GM18951 (cell line): Measurements from ENCODE around the gene GSG1L.

Experiments used
- POLR2A ChIP-seq: IDR thresholded peaks from 4 replicates; pipeline ENCODE4 v1.6.1; 2011; ENCODE audit warnings: mild to moderate bottlenecking; ENCODE audit not compliant: insufficient read length, insufficient read depth; ENCODE audit errors: extremely low read depth
- in situ Hi-C: fragments of 300-500 bp; cut with MboI; formaldehyde crosslinking; loops from one replicate; pipeline ENCODE4 v1.12.0; 2022; ENCODE audit warnings: low sequenced_read_pairs, mixed read lengths, inconsistent platforms; ENCODE audit not compliant: unreplicated experiment

GSG1L gene

DNA sequence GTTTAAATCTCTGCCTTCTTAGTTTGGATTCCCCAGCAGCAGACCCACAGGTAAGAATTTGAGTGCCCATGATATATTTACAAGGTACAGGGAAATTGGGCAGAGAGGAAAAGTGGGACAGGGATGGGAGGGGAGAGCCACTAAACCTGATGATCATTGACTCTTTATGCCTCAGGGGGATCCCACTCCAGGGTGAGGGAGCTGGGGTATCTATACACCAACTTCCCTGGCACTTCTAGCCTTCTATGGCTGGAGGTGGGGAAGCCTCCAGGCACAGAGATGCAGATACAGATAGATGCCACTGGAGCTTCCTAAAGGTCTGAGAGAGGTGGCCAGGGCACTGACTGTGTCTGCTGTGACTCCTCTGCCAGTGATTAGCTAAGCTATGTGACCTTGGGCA is 257.1 kb downstream of the GSG1L start:
- no peak for TF ChIP-seq POLR2A
- in situ Hi-C loops = no loop called here

DNA sequence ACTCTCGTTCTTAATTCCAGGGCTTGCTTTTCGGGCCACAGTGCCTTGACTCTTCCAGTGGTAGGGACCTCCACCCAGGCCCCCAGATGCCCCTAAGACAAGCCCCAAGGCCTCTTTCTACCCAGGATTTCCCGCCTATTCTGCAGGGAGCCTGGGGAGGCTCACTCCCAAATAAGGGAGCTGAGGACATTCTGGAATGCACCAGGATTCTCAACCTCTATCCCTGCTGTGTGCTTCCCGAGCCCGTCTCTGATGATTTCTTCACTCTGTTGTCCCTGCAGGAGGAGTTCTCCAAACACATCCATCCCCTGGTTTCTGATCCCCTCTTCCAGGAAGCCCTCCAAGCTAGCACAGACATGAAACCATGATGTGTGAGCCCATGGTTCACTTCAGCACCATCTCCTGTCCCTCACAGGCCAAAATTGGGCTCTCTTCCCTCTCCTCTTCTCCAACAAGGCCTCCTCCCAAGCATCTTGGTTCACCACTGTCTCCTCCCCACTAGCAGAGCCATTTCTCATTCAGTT is 257.6 kb downstream of the GSG1L start:
- no peak for TF ChIP-seq POLR2A
- in situ Hi-C loops = no loop called here

DNA sequence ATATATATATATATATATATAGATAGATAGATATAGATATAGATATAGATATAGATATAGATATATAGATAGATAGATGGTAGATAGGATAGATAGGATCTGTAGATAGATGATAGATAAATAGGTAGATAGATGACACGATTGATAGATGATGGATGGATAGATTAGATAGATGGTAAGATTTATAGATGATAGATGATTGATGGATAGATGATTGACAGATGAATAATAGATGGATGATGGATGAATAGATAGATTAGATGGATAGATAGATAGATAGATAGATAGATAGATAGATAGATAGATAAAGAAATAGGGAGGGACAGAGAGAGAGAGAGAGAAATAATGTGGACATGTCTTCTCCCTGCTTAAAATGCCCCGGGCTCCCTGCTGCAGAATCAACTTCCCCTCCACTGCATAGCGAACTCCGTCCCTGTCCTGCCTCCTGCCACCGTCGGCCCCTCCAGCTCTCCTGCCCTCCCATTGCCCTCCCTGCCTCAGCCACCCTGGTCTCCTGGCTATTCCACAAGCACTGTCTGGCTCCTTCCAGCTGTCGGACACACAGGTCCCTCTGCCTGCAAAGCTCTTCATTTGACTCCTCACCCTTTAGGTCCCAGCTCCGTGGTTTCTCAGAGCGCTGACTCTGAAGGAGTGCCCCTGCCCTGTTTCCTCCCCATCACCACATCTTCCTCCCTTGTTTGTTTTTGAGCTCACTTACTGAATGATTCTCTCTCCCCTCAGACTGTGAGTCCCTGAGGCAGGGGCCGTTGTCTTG is 259.6 kb downstream of the GSG1L start:
- in situ Hi-C loops = no loop called here
- no peak for TF ChIP-seq POLR2A

DNA sequence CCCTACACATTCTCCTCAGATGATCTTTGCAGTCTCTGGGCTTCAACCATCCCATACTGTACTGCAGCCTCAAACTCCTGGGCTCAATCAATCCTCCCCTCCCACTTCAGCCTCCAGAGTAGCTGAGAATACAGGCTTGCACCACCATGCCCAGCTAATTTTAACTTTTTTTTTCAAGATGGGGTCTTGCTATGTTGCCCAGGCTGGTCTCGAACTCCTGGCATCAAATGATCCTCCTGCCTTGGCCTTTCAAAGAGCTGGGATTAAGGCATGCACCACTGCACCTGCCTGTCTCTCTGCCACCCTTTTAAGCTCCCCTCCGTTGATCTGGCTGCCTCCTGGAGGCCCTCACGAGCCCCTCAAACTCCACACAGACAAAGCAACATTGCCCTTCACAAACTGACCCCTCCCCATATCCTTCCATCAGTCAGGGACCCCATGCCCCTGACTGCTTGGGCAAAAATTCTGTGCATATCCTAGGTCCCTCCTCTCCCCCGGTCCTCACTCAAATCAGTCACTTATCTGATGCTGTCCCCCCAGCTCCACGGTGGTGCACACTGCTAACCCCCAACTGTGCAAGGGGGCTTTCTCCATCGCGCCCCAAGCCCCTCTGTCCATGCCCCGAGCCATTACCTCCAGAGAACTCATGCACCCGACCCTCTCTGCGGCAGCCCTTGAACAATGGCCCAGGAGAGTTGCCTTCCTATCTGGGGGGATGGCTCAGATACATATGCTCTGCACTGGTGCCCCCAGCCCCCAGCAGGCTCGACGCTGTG is 260.7 kb downstream of the GSG1L start:
- in situ Hi-C loops = no loop called here
- no peak for TF ChIP-seq POLR2A

DNA sequence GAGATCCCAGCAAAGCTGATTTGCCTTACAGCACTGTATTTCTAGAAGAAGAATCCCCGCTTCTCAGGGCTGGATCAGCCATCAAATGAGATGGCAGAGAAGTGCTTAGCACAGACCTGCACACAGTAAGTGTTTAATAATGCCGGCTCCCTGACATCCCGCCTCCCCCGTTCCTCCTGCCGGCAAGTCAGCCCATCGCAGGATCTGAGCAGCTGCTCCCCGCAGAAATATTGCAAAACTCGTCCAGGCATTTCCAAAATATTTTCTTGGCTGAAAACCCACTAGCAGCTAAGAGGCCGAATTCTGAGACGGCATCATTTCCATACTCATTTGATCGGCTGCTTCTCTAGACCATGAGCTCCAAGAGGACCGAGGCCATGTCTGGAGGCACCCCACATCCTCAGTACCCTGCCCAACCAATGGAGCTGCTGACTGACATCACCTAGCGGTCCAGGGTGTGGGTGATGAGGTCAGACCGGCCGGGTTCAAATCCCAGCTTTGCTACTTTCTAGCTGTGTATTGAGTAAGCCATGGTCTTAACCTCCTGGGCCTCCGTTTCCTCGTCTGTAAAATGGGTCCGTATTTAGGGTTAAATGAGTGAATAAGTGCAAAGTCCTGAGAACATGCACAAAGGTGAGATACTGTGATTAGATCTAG is 262.1 kb downstream of the GSG1L start:
- no peak for TF ChIP-seq POLR2A
- in situ Hi-C loops = no loop called here

DNA sequence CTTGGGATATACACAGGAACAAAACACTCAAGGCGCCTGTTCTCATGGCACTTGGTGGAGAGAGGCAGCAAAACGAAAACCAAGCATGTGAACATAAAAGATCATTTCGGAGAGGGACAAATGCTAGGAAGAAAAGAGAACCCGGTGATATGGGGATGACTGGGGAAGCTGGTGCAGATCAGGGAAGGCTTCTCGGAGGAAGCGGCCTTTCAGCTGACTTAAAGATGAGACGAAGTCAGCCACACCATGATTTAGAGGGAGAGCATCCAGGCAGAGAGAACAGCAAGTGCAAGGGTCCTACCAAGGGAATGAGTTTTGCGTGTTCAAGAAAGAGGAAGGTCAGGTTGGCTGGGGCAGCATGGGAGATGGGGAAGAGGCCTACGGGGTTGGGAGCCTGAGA is 262.7 kb downstream of the GSG1L start:
- no peak for TF ChIP-seq POLR2A
- in situ Hi-C loops = no loop called here

DNA sequence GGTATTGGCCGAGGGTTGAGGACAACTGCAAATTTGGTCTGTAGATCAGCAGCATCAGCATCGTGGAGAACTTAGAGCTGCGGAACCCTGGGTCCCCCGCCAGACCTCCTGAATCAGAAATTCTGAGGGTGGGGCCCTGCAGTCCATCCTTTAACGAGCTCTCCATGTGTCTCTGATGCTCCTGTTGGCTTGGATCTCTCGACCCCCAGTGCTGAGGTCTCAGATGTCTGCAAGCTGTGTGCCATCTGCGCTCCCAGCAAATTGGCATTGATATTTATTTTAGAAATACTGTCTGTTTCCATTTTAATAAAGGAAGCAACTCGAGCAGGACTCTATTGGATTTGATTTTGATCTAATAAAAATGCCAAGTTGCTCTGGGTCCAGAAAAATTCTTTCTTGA is 263.6 kb downstream of the GSG1L start:
- in situ Hi-C loops = no loop called here

DNA sequence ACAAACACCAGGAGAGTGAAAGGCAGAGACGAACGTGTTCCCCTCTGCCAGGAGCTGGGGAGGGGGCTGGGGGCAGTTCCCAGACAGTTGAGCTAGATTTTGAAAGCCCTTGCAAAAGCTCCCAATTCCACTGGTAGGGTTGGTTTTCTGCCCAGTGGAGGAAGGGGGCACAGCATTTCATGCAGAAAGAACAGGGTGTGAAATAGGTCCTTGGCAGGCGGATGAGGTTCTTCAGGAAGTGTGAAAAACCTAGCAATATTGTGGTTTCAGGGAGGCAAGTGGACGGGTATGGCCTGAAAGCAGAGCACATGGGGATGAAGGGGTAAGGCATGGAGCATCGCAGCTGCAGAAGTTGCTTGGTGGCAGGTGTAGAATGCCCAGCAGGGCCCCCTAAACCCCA is 265.3 kb downstream of the GSG1L start:
- in situ Hi-C loops = no loop called here
- no peak for TF ChIP-seq POLR2A

More for the DNA sequence above, 263.6 kb downstream of the GSG1L start:
- TF ChIP-seq POLR2A = no peak

DNA sequence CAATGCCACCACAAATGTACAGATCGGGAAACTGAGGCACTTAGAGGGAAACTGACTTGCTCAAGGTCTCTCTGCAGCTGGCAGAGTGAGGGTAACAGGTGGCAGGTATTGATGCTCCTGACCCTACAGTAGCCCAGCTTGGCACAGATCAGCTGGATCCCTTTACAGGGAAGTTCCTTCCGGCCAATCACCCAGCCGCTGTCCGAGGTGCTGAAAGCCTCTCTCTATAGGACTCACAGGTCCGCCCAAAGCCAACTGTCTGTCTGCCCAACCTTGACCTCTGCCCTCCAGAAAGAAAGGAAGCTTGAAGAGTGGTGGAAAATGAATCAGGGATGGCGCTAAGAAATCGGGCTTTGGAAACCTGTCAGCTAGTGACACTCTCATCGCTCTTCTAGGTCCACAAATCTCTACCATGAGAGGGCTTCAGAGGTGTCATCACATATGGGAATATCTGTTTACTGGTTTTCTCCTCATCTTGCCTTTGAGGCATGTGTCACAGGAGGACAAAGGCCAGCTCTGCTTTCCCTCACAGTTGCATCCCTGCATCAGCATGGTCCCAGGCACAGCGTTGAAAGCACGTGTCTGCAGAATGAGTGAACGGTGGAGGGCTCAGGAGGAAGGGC is 267.4 kb downstream of the GSG1L start:
- in situ Hi-C loops = no loop called here
- no peak for TF ChIP-seq POLR2A

DNA sequence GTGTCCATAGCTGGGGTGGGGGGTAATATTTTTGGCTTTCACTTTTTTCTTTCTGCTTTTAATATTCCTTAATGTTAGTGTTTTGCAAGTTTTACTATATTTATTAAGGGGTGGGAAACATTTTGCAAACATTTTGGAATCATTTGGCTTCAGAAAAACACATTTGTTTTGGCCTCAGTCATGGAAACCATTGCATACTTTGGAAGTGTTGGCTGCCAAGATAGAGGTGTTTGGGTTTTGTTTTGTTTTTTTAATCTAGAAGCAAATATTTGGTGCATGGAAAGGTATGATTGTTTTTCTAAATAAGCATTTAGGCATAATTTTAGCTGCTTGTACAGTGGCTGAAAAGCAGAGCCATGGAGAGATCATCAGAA is 270.3 kb downstream of the GSG1L start:
- no peak for TF ChIP-seq POLR2A
- in situ Hi-C loops = no loop called here

DNA sequence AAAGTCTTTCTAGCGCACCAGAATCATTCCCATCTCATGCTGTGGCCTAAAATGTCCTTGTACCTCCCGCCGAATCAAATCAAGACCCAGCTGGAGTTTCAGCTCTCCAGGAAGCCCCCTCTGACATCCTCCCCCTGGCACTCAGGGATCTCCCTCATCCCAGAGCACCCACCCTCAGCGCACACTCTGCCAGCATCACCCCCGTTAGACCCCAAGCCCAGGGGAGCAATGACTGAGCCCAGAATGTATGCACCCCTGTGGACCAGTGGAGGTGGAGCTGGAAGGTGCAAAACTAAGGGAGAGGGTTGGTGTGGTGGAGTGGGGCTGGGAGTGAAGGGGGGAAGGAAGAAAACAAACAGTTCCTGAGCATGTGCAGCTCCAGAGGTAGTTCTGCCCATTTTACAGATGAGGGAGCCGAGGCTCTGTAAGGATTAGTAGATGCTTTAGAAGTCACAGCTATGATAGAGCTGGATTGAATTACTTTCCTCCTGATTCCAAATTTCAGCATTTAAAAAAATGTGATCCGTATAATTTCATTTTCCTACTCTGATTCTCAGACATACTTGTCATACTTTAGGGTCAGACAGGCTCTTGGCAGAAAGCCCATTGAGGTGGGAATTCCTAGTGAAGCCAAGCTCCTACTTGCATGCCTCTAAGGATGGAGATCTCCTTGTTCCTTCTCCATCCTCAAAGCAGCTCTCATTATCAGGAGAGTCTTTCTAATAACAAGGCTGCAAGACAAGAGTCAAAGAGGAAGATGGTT is 270.8 kb downstream of the GSG1L start:
- in situ Hi-C loops = no loop called here
- TF ChIP-seq POLR2A = no peak

DNA sequence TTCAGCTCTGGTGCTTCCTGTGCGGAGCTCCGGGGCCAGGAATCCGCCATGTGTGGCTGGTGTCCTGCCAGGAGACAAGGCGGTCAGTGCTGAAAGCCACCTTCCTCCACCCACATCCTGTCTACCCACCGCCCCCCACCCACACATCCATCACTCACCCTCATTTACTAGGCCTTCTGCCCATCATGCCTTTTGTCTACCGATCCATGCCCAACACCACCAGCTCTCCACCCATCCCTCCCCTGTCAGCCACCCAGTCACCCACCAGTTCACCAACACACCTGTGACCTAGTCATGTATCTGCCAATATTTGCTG is 272.2 kb downstream of the GSG1L start:
- TF ChIP-seq POLR2A = no peak
- in situ Hi-C loops = no loop called here

DNA sequence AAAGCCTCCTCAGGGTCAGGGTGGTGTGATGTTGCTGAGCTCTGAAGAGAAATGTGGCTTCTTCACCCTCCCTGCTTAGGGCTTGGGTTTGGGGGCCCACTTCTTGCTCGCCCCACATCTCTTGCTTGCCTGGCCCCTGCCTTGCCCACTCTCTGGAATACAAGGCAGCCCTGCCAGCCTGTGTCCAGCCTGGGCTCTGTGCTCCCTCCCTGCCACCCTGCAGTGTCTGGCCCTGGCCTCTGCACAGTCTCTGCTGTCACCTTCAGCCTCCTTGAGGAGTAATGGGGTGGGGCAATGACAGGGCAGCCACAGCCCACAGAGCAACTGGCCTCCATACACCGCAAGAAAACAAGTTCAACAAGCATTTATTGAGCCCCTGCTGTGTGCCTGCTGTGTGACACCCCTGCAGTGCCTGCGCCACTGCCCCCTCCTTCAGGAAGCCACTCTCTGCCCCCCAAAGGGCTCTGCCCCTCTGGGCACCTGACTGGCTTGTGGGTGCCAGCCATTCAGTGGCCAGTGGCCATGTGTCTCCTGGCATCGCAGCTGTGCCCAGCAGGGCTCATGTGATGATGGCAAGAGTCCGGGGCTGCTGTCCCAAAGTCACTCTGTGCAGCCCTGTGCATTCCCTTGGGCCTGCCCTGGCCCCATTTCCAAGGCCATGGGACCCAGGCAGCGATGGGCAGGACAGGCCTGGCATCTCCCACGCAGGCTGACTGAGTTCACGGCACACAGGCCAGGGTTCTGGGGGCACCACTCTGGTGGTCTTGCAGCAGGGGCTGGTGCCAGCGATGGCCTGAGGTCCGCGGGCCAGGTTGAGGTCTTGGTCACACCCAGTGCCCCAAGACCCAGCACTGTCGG is 272.7 kb downstream of the GSG1L start:
- TF ChIP-seq POLR2A = no peak
- in situ Hi-C loops = no loop called here
